Motor neuron (in vitro differentiated cells): ENCODE measurements around the gene FYTTD1. TPM values are rescaled to one million over a fixed set of nuclear protein-coding genes. Genes with fewer than 3 reads are reported as not detected.
"Not testable (repeated sequence)": the region's sequence is repeated elsewhere in the genome, so short reads cannot be mapped to it uniquely, and the experiment has no call there.

ENCODE experiments used
- ATAC-seq, 8 experiments: fragments of 200-7000 bp; cut with Tn5 transposase; replicated peaks in 6 of 8; 2 replicates each; pipeline ENCODE4 v1.8.0; 2021; ENCODE audit warnings: mild to moderate bottlenecking in 8 of 8, moderate library complexity in 8 of 8
- H3K27ac ChIP-seq, 2 donors: fragments of 250-450 bp; sonication (Bioruptor Pico); 2 replicates each; pipeline ENCODE4 v1.9.0; 2021; ENCODE audit warnings: antibody characterized with exemption in 2 of 2, mild to moderate bottlenecking in 2 of 2, moderate library complexity in 1 of 2
- H3K4me1 ChIP-seq, 2 donors: fragments of 250-450 bp; sonication (Bioruptor Pico); replicated peaks in 1 of 2; 2 replicates each; pipeline ENCODE4 v1.6.1; 2021; ENCODE audit warnings: antibody characterized with exemption in 2 of 2, mild to moderate bottlenecking in 2 of 2, moderate library complexity in 1 of 2
- H3K4me3 ChIP-seq, 5 donors: fragments of 250-450 bp; sonication (Bioruptor Pico); 2 replicates each; pipeline ENCODE4 v1.9.0; 2021; ENCODE audit warnings: antibody characterized with exemption in 5 of 5, mild to moderate bottlenecking in 5 of 5, moderate library complexity in 4 of 5
- WGBS, 10 experiments: fragments of 450-650 bp; shearing (Covaris generic); methylation state at CpG; one replicate each; pipeline ENCODE4 v1.0.0; 2022; 5-methylcytosine and 5-hydroxymethylcytosine counted together
- in situ Hi-C, 9 experiments: fragments of 400-800 bp; cut with MboI; loops; one replicate each; pipeline ENCODE4 v1.15.0; 2021; ENCODE audit warnings: low sequenced_read_pairs in 9 of 9, low pct_unique_long_range_greater_than_20kb in 2 of 9; ENCODE audit not compliant: unreplicated experiment in 9 of 9
- total RNA-seq, 8 experiments: library from RNA; unstranded; fragments of 300-600 nt; gene quantifications; 2 replicates each; pipeline versions ENCODE4 v1.2.3 to v1.2.4, GENCODE V29; 2022

FYTTD1 gene
- total RNA-seq, 8 experiments from 2014 or later: 26.7 to 65.0 (median 33.3) TPM

GRCh38 chr3:197727878-197728277 lies 21.8 kb upstream of the FYTTD1 start:
- H3K4me1 ChIP-seq, H3K27ac ChIP-seq, H3K4me3 ChIP-seq, ATAC-seq, in situ Hi-C loops: not testable (repeated sequence)
- WGBS, 10 experiments: 71 to 100% (median 87%) methylated on average over 1 to 3 of the region's 3 CpGs; no CpG with 5 or more reads in 6 of the 10 experiments

- no peak for ATAC-seq
- WGBS, 10 experiments: 70 to 95% (median 83%) methylated on average over 2 to 6 of the region's 8 CpGs
- Histone ChIP-seq H3K4me3 (no peak overlapping the region), H3K27ac (no peak overlapping the region), H3K4me1 (no peaks in the 10 kb centered on the region)
- in situ Hi-C loops: no loop called here
Observed at GRCh38 chr3:197728487-197728886, 21.2 kb upstream of the FYTTD1 start.

GRCh38 chr3:197730200-197730599 lies 19.5 kb upstream of the FYTTD1 start:
- in situ Hi-C loops: no loop called here
- ATAC-seq: peak in 2 of 8 experiments; percentile 51 to 91
- Histone ChIP-seq H3K4me3 (no peak overlapping the region), H3K4me1 (peaks cover 0 to 2% of the 10 kb centered on the region in 2 donors), H3K27ac (no peak overlapping the region)
- 16 to 100% (median 40%) methylated on average over 1 to 2 of the region's 2 CpGs; no CpG with 5 or more reads in 3 of the 10 experiments for WGBS, 10 experiments

- H3K27ac ChIP-seq, in situ Hi-C loops, ATAC-seq, H3K4me1 ChIP-seq, H3K4me3 ChIP-seq: not testable (repeated sequence)
- WGBS, 10 experiments: 95 to 100% (median 100%) methylated on average over 1 to 2 of the region's 5 CpGs; no CpG with 5 or more reads in 7 of the 10 experiments
Observed at GRCh38 chr3:197730770-197731169, 18.9 kb upstream of the FYTTD1 start.

DNA sequence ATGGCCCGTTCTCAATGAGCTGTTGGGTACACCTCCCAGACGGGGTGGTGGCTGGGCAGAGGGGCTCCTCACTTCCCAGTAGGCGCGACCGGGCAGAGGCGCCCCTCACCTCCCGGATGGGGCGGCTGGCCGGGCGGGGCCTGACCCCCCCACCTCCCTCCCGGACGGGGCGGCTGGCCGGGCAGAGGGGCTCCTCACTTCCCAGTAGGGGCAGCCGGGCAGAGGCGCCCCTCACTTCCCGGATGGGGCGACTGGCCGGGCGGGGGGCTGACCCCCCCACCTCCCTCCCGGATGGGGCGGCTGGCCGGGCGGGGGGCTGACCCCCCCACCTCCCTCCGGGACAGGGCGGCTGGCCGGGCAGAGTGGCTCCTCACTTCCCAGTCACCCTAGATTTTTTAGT lies 18.2 kb upstream of the FYTTD1 start:
- WGBS, 10 experiments: no CpG with 5 or more reads among the region's 27 CpGs
- ATAC-seq, H3K4me3 ChIP-seq, H3K4me1 ChIP-seq, in situ Hi-C loops, H3K27ac ChIP-seq: not testable (repeated sequence)

DNA sequence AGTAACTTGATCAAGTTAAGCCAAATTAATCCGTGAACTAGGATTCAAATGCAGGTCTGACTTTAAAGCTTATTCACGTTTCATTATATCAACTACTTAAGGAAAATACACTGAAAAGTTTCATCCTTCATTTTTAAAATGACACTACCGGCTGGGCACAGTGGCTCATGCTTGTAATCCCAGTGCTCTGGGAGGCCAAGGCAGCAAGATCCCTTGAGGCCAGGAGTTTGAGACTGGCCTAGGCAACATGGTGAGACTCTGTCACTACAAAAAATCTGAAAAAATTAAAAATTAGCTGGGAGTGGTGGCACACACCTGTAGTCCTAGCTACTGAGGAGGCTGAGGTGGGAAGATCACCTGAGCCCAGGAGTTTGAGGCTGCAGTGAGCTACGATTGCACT lies 16.6 kb upstream of the FYTTD1 start:
- Histone ChIP-seq H3K4me1 (peaks cover 9 to 14% of the 10 kb centered on the region in 2 donors), H3K4me3 (no peak overlapping the region), H3K27ac (no peak overlapping the region)
- WGBS, 10 experiments: 80 to 100% (median 95%) methylated on average over 1 to 4 of the region's 4 CpGs; no CpG with 5 or more reads in 1 of the 10 experiments
- in situ Hi-C loops: no loop called here
- ATAC-seq: no peak

DNA sequence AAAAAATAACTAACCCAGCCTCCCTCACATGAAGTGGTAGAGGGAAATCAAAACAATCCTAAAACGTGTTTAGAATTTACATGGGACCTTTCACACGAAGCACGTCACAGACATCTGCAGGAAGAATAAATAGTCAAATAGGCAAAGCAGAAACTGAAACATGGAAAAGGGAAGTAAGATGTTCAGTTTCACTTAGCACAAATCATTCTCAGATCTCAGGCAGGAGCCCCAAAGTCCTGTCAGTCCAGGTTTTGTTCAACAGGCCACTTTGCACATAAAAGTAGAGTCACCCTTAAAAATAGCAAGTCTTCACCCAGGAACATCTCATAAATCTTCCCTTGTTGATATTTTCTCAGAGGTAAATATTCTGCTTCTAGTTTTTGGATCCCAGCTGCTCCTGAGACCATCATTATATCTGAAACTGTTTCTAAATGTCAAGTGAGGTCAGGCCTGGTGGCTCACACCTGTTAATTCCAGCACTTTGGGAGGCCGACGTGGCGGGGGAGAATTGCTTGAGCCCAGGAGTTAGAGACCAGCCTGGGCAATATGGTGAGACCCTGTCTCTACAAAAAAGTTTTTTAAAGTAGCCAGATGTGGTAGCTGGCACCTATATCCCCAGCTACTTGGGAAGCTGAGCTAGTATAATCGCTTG lies 14.9 kb upstream of the FYTTD1 start:
- WGBS, 10 experiments: 71 to 100% (median 94%) methylated on average over 2 to 7 of the region's 7 CpGs; no CpG with 5 or more reads in 1 of the 10 experiments
- ATAC-seq: no peak
- no peak overlapping the region for H3K27ac ChIP-seq
- H3K4me1 ChIP-seq: peaks cover 9 to 16% of the 10 kb centered on the region in 2 donors
- H3K4me3 ChIP-seq: no peak overlapping the region
- in situ Hi-C loops: no loop called here

GRCh38 chr3:197736010-197736490 lies 13.6 kb upstream of the FYTTD1 start:
- WGBS, 10 experiments: 0 to 16% (median 1%) methylated on average over 1 to 11 of the region's 17 CpGs; no CpG with 5 or more reads in 1 of the 10 experiments
- Histone ChIP-seq H3K27ac (no peak overlapping the region), H3K4me3 (peak overlapping the region; percentile 89 to 97 (median 92)), H3K4me1 (peaks cover 9 to 16% of the 10 kb centered on the region in 2 donors)
- in situ Hi-C loops: no loop called here
- peak in 2 of 8 experiments; percentile 4 to 6 for ATAC-seq

- 0 to 4% methylated on average over 1 to 4 of the region's 92 CpGs; no CpG with 5 or more reads in 8 of the 10 experiments for WGBS, 10 experiments
- H3K27ac ChIP-seq: peak within 1 kb of the TSS; percentile 59 to 69
- in situ Hi-C loops: no loop called here
Observed at GRCh38 chr3:197736491-197737318, 13.0 kb upstream of the FYTTD1 start, which contains the start of gene RUBCN. Gene RUBCN (minus strand): TSS chr3:197736904. CDS start chr3:197736719, 185 bp downstream.

DNA sequence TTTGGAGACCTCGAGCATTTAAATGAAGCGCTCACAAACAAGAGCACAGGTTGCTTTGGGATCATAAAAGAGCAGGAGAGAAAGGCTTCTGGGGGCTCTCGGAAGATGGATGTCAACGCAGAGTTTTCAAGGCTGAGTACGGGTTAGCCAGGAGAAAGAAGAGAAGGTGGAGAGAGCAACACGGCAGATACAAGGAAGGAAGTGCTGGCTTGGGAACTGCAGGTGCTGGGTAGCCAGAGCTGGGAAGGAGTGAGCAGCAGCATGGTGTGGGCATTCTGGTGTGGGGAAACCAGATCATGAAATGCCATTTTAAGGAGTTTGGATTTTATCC lies 12.4 kb upstream of the FYTTD1 start:
- Histone ChIP-seq H3K4me3 (peak overlapping the region; percentile 89 to 97 (median 92)), H3K27ac (peak overlapping the region; percentile 28 to 59), H3K4me1 (peaks cover 9 to 16% of the 10 kb centered on the region in 2 donors)
- ATAC-seq: peak in 6 of 8 experiments; percentile 2 to 9 (median 6)
- in situ Hi-C loops: no loop called here
- WGBS, 10 experiments: 0% methylated on average over 3 to 5 of the region's 6 CpGs; no CpG with 5 or more reads in 2 of the 10 experiments

More at GRCh38 chr3:197736491-197737318, 13.0 kb upstream of the FYTTD1 start, which contains the start of gene RUBCN:
- Histone ChIP-seq H3K4me3 (peak within 1 kb of the TSS; percentile 89 to 97 (median 92)), H3K4me1 (peaks cover 9 to 16% of the 10 kb centered on the region in 2 donors)
- peak; percentile 95 to 98 (median 97) for ATAC-seq

DNA sequence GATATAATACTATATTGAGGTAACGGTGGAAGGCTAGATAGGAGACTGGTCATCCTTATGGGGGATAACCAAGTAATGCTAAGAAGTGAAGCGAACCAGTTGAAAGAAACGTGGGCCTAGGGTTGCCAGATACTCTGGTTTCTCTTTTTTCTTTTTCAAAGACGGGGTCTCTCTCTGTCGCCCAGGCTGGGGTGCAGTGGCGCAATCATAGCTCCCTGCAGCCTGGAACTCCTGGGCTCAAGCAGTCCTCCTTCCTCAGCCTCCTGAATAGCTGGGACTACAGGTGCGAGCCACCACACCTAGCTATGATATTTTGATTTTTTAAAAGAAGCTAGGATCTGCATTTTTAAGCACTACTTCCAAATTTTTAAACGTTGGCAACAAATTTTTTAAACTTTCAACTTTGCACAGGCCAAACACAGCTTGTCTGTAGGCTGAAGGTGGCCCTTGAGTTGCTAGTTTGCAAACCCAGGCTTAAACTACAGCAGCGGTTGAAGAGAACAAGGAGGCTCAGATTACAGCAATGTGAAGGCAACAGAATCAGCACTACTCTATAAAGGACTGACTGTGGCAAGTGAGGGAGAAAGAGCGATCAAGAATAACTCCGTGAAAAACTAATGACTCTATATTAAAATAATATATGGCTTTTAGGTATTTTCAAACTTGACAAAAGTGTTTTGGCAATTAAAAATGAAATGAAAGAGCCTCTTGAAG lies 11.8 kb upstream of the FYTTD1 start:
- Histone ChIP-seq H3K4me3 (peak overlapping the region; percentile 89 to 97 (median 92)), H3K4me1 (peaks cover 9 to 16% of the 10 kb centered on the region in 2 donors), H3K27ac (no peak overlapping the region)
- in situ Hi-C loops: no loop called here
- WGBS, 10 experiments: 39 to 81% (median 68%) methylated on average over 3 to 8 of the region's 11 CpGs
- ATAC-seq: no peak

GRCh38 chr3:197742787-197743186 lies 6.9 kb upstream of the FYTTD1 start:
- no peak overlapping the region for H3K4me3 ChIP-seq
- ATAC-seq: peak in 3 of 8 experiments; percentile 20 to 90 (median 69)
- H3K27ac ChIP-seq: no peak overlapping the region
- in situ Hi-C loops: no loop called here
- 40 to 75% (median 67%) methylated on average over 1 to 3 of the region's 3 CpGs; no CpG with 5 or more reads in 6 of the 10 experiments for WGBS, 10 experiments
- peaks cover 3 to 5% of the 10 kb centered on the region in 2 donors for H3K4me1 ChIP-seq
